ENCODE results near the gene SERPINA5. TPM values are rescaled to one million over a fixed set of nuclear protein-coding genes. Genes with fewer than 3 reads are reported as not detected.
A peak's percentile ranks its signal among the peaks of the same experiment; 100 is the strongest.
"Not testable (repeated sequence)": the region's sequence is repeated elsewhere in the genome, so short reads cannot be mapped to it uniquely, and the experiment has no call there.

The SERPINA5 gene
- total RNA-seq, 4 donors from 2014 or later: 6.5 to 28.0 (median 10.2) TPM

GRCh38 chr14:94575730-94576585 lies 5.3 kb upstream of the SERPINA5 start:
- Histone ChIP-seq H3K36me3 (no peaks in the 10 kb centered on the region), H3K4me3 (no peak overlapping the region), H3K27me3 (no peaks in the 10 kb centered on the region), H3K9me3 (no peaks in the 10 kb centered on the region), H3K4me1 (peaks cover 0 to 29% (median 18%) of the 10 kb centered on the region in 4 donors), H3K27ac (no peak overlapping the region)
- TF ChIP-seq EP300 (IDR thresholded peaks at IDR 0.05) (peak in 1 of 2 donors; percentile 37), POLR2A (IDR thresholded peaks at IDR 0.05) (no peak), CTCF (IDR thresholded peaks at IDR 0.05) (no peak)
- WGBS, 2 donors: 73 to 79% methylated on average over 4 to 5 of the region's 5 CpGs
- no peak for DNase-seq (ENCODE audit: low spot score in 2 of 2)

GRCh38 chr14:94577472-94577871 lies 3.8 kb upstream of the SERPINA5 start:
- H3K4me3 ChIP-seq; H3K36me3 ChIP-seq; H3K27me3 ChIP-seq; H3K9me3 ChIP-seq; H3K27ac ChIP-seq; DNase-seq (ENCODE audit: low spot score in 2 of 2): not testable (repeated sequence)
- peaks cover 0 to 29% (median 14%) of the 10 kb centered on the region in 4 donors for H3K4me1 ChIP-seq

GRCh38 chr14:94578712-94579111 lies 2.5 kb upstream of the SERPINA5 start:
- Histone ChIP-seq H3K27ac (no peak overlapping the region), H3K4me3 (no peak overlapping the region), H3K9me3 (no peaks in the 10 kb centered on the region), H3K27me3 (no peaks in the 10 kb centered on the region), H3K36me3 (no peaks in the 10 kb centered on the region), H3K4me1 (peaks cover 0 to 33% (median 14%) of the 10 kb centered on the region in 4 donors)
- 81 to 85% methylated on average over 6 of the region's 6 CpGs for WGBS, 2 donors
- no peak for DNase-seq (ENCODE audit: low spot score in 2 of 2)
- TF ChIP-seq CTCF (IDR thresholded peaks at IDR 0.05) (no peak), POLR2A (IDR thresholded peaks at IDR 0.05) (no peak), EP300 (IDR thresholded peaks at IDR 0.05) (no peak)

GRCh38 chr14:94582199-94582750 lies 1.0 kb downstream of the SERPINA5 start:
- no peak for TF ChIP-seq POLR2A (IDR thresholded peaks at IDR 0.05)
- TF ChIP-seq EP300 (IDR thresholded peaks at IDR 0.05): no peak
- TF ChIP-seq CTCF (IDR thresholded peaks at IDR 0.05): no peak
- Histone ChIP-seq H3K4me3 (no peak overlapping the region), H3K27ac (peak overlapping the region in 2 of 4 donors; percentile 66 to 72), H3K4me1 (peaks cover 0 to 40% (median 14%) of the 10 kb centered on the region in 4 donors), H3K9me3 (no peaks in the 10 kb centered on the region), H3K36me3 (no peaks in the 10 kb centered on the region), H3K27me3 (no peaks in the 10 kb centered on the region)
- WGBS, 2 donors: 71 to 80% methylated on average over 7 of the region's 7 CpGs
- no peak for DNase-seq (ENCODE audit: low spot score in 2 of 2)

GRCh38 chr14:94582851-94583250 lies 1.6 kb downstream of the SERPINA5 start:
- WGBS, 2 donors: 94 to 95% methylated on average over 3 of the region's 3 CpGs
- TF ChIP-seq CTCF (IDR thresholded peaks at IDR 0.05): no peak
- no peak for TF ChIP-seq EP300 (IDR thresholded peaks at IDR 0.05)
- no peak for TF ChIP-seq POLR2A (IDR thresholded peaks at IDR 0.05)
- Histone ChIP-seq H3K27me3 (no peaks in the 10 kb centered on the region), H3K4me1 (peaks cover 0 to 40% (median 14%) of the 10 kb centered on the region in 4 donors), H3K27ac (no peak overlapping the region), H3K4me3 (no peak overlapping the region), H3K36me3 (no peaks in the 10 kb centered on the region), H3K9me3 (no peaks in the 10 kb centered on the region)
- DNase-seq (ENCODE audit: low spot score in 2 of 2): no peak
